ENCODE results near the gene ENOX1. TPM values are rescaled to one million over a fixed set of nuclear protein-coding genes. Genes with fewer than 3 reads are reported as not detected.

The ENOX1 gene
- total RNA-seq, 1 donor from 2014 or later = 8.7 TPM

GRCh38 chr13:43676320-43676719 is 110.5 kb downstream of the ENOX1 start:
- H3K4me3 Mint-ChIP-seq (ENCODE audit: unreplicated experiment) = no peak overlapping the region
- H3K9me3 Mint-ChIP-seq (ENCODE audit: unreplicated experiment) = no peaks in the 10 kb centered on the region
- no peaks in the 10 kb centered on the region for H3K27me3 Mint-ChIP-seq (ENCODE audit: unreplicated experiment)

GRCh38 chr13:43675577-43675976 is 111.2 kb downstream of the ENOX1 start:
- DNase-seq = no peak
- no peak overlapping the region for H3K4me3 Mint-ChIP-seq (ENCODE audit: unreplicated experiment)
- peaks cover 4% of the 10 kb centered on the region for H3K4me1 Mint-ChIP-seq (ENCODE audit: low read depth, unreplicated experiment)
- H3K9me3 Mint-ChIP-seq (ENCODE audit: unreplicated experiment) = no peaks in the 10 kb centered on the region
- H3K36me3 Mint-ChIP-seq (ENCODE audit: unreplicated experiment) = no peaks in the 10 kb centered on the region
- TF ChIP-seq CTCF (IDR thresholded peaks at IDR 0.05; ENCODE audit: partially characterized antibody, unreplicated experiment) = no peak
- H3K27ac Mint-ChIP-seq (ENCODE audit: unreplicated experiment) = no peak overlapping the region
- no peaks in the 10 kb centered on the region for H3K27me3 Mint-ChIP-seq (ENCODE audit: unreplicated experiment)

More at GRCh38 chr13:43676320-43676719, 110.5 kb downstream of the ENOX1 start:
- DNase-seq = no peak
- Mint-ChIP-seq H3K4me1 (ENCODE audit: low read depth, unreplicated experiment) (peaks cover 10% of the 10 kb centered on the region), H3K27ac (ENCODE audit: unreplicated experiment) (no peak overlapping the region), H3K36me3 (ENCODE audit: unreplicated experiment) (no peaks in the 10 kb centered on the region)
- TF ChIP-seq CTCF (IDR thresholded peaks at IDR 0.05; ENCODE audit: partially characterized antibody, unreplicated experiment) = no peak

- no peak for TF ChIP-seq CTCF (IDR thresholded peaks at IDR 0.05; ENCODE audit: partially characterized antibody, unreplicated experiment)
- Mint-ChIP-seq H3K27ac (ENCODE audit: unreplicated experiment) (no peak overlapping the region), H3K36me3 (ENCODE audit: unreplicated experiment) (no peaks in the 10 kb centered on the region), H3K4me1 (ENCODE audit: low read depth, unreplicated experiment) (peaks cover 1% of the 10 kb centered on the region), H3K27me3 (ENCODE audit: unreplicated experiment) (no peaks in the 10 kb centered on the region), H3K9me3 (ENCODE audit: unreplicated experiment) (no peaks in the 10 kb centered on the region), H3K4me3 (ENCODE audit: unreplicated experiment) (no peak overlapping the region)
- DNase-seq = no peak
These were observed 116.8 kb downstream of the ENOX1 start for GRCh38 chr13:43669964-43670363.

GRCh38 chr13:43669101-43669500 is 117.7 kb downstream of the ENOX1 start:
- no peak for TF ChIP-seq CTCF (IDR thresholded peaks at IDR 0.05; ENCODE audit: partially characterized antibody, unreplicated experiment)

GRCh38 chr13:43666403-43666802 is 120.4 kb downstream of the ENOX1 start:
- Mint-ChIP-seq H3K4me1 (ENCODE audit: low read depth, unreplicated experiment) (peaks cover 1% of the 10 kb centered on the region), H3K36me3 (ENCODE audit: unreplicated experiment) (no peaks in the 10 kb centered on the region), H3K4me3 (ENCODE audit: unreplicated experiment) (no peak overlapping the region), H3K27ac (ENCODE audit: unreplicated experiment) (no peak overlapping the region), H3K9me3 (ENCODE audit: unreplicated experiment) (no peaks in the 10 kb centered on the region), H3K27me3 (ENCODE audit: unreplicated experiment) (no peaks in the 10 kb centered on the region)
- no peak for TF ChIP-seq CTCF (IDR thresholded peaks at IDR 0.05; ENCODE audit: partially characterized antibody, unreplicated experiment)
- DNase-seq = no peak

More at GRCh38 chr13:43669101-43669500, 117.7 kb downstream of the ENOX1 start:
- no peaks in the 10 kb centered on the region for H3K27me3 Mint-ChIP-seq (ENCODE audit: unreplicated experiment)
- no peak for DNase-seq
- H3K36me3 Mint-ChIP-seq (ENCODE audit: unreplicated experiment) = no peaks in the 10 kb centered on the region
- no peaks in the 10 kb centered on the region for H3K9me3 Mint-ChIP-seq (ENCODE audit: unreplicated experiment)
- peaks cover 1% of the 10 kb centered on the region for H3K4me1 Mint-ChIP-seq (ENCODE audit: low read depth, unreplicated experiment)
- H3K27ac Mint-ChIP-seq (ENCODE audit: unreplicated experiment) = no peak overlapping the region
- H3K4me3 Mint-ChIP-seq (ENCODE audit: unreplicated experiment) = no peak overlapping the region
